Right lobe of liver (tissue), 6 donors: Measurements from ENCODE around the gene BSG. TPM values are rescaled to one million over a fixed set of nuclear protein-coding genes. Genes with fewer than 3 reads are reported as not detected.

Source experiments
- ATAC-seq, 4 donors: fragments of 200-7000 bp; cut with Tn5 transposase; one replicate each; pipeline ENCODE4 v1.9.1; 2020; ENCODE audit warnings: mild to moderate bottlenecking in 4 of 4, moderate library complexity in 4 of 4
- DNase-seq, 3 donors: peaks; one replicate each; pipeline ENCODE4 v3.0.0-alpha.2; 2020
- H3K27ac ChIP-seq, 3 donors: fragments of 200-600 bp; one replicate each; pipeline ENCODE4 v1.8.0; 2022
- H3K27me3 ChIP-seq, 2 donors: fragments of 200-600 bp; one replicate each; pipeline ENCODE4 v1.8.0; 2022
- H3K36me3 ChIP-seq, 4 donors: fragments of 200-600 bp; sonication (generic) in 1 of 4; one replicate each; pipeline versions ENCODE4 v1.5.1 to v1.8.0; 2017 to 2022; ENCODE audit warnings: control low read depth in 1 of 4
- H3K4me1 ChIP-seq, 4 donors: fragments of 200-600 bp; sonication (generic) in 1 of 4; one replicate each; pipeline versions ENCODE4 v1.5.1 to v1.8.0; 2017 to 2022; ENCODE audit warnings: control low read depth in 1 of 4
- H3K4me3 ChIP-seq, 3 donors: fragments of 200-600 bp; one replicate each; pipeline ENCODE4 v1.8.0; 2022
- H3K9me3 ChIP-seq, 4 donors: fragments of 200-600 bp; sonication (generic) in 1 of 4; one replicate each; pipeline versions ENCODE4 v1.5.1 to v1.8.0; 2017 to 2022; ENCODE audit warnings: control low read depth in 1 of 4
- POLR2A ChIP-seq: fragments of 450-650 bp; IDR thresholded peaks from one replicate; pipeline ENCODE4 v1.6.1; 2017; ENCODE audit warnings: antibody characterized with exemption, mild to moderate bottlenecking
- WGBS: methylation state at CpG from one replicate; pipeline ENCODE4 v1.1.6; 2018; ENCODE audit warnings: low coverage, low lambda C conversion rate; ENCODE audit not compliant: insufficient coverage; ENCODE audit errors: missing lambda C conversion rate; 5-methylcytosine and 5-hydroxymethylcytosine counted together
- intact Hi-C, 2 donors: fragments of 100-400 bp; cut with DNase I; formaldehyde crosslinking; loops; one replicate each; pipeline versions ENCODE4 v1.11.2 to v1.14.1; 2022
- total RNA-seq, 6 experiments: library from RNA; depleted of rRNA in 2 of 6; stranded (reverse); fragments of >200 nt in 2 of 6; fragmentation: NEBNext Ultra II Directional in 3 of 6; extraction: Animal tissue kit (Norgen Biotek cat#: 25700) in 3 of 6; gene quantifications; one replicate each; pipeline versions ENCODE4 v1.1.0 to v1.2.4, GENCODE V29; 2016 to 2023
- TF ChIP-seq, protein P1 (sequence below), 4 donors: fragments of 200-600 bp in 3 of 4; fragments of 450-650 bp in 1 of 4; IDR thresholded peaks; one replicate each; pipeline versions ENCODE4 v1.5.1 to v1.8.0; 2016 to 2022; ENCODE audit warnings: antibody characterized with exemption in 4 of 4, mild to moderate bottlenecking in 2 of 4
- donor health status: DM: no; HTN: yes; CAD: no.
- donor health status: DM: no; HTN: no; CAD: no.
- donor health status: DM: no; HTN: no; CAD: no.
- donor health status: DM: no; HTN: yes; CAD: no.
- donor health status: DM: no; HTN: yes; CAD: no.

Gene BSG
- total RNA-seq, 6 experiments from 2014 or later: 88.6 to 369 (median 124) TPM

DNA sequence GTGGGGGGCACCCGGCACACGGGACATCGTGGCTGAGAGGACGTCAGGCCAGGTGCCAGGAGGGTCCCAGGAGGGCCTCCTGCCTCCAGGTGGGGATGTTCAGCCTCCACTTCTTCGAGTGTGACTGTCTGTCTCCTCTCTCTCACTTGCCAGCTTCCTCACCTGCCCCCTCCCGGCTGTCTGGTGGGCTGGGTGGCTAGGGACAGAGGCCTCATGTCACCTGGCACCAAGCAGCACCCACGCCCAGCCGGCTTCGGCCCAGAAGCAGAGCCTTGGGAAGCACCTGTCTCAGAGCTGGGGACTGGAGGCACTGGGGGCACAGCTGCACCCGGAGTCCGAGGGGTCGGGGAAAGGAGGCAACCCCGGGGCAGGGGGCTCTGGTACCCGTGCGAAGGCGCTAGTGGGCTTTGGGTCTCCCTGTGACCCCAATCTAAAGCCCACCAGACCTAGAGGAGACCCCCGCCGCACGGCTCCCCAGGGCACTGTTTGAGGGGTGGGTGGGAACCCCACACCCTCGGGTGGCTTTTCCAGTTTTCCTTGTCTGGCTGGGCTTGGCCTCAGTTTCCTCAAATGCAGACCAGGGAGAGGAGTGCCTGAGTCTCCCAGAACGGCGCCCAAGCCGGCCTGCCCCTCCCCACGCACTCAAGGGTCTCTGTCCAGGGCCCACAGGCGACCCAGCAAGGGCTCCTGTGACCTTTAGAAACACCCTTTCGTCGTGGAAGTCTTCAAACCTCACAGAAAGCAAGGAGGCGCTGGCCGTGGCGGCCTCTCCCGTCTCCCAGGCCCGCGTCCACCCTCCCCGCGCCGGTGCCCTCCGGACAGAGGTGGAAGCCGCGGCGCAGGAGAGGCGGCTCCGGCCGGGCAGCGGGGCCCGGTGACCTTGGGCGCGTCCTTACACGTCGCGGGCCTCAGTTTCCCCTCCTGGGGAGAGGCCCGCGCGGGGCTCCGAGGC lies 16.6 kb downstream of the BSG start:
- Histone ChIP-seq H3K27ac (no peak overlapping the region), H3K36me3 (no peaks in the 10 kb centered on the region), H3K27me3 (peaks cover 0 to 33% of the 10 kb centered on the region in 2 donors), H3K9me3 (no peaks in the 10 kb centered on the region), H3K4me3 (no peak overlapping the region), H3K4me1 (no peaks in the 10 kb centered on the region)
- DNase-seq: peak in 1 of 3 donors; percentile 18
- TF ChIP-seq, protein P1, sequence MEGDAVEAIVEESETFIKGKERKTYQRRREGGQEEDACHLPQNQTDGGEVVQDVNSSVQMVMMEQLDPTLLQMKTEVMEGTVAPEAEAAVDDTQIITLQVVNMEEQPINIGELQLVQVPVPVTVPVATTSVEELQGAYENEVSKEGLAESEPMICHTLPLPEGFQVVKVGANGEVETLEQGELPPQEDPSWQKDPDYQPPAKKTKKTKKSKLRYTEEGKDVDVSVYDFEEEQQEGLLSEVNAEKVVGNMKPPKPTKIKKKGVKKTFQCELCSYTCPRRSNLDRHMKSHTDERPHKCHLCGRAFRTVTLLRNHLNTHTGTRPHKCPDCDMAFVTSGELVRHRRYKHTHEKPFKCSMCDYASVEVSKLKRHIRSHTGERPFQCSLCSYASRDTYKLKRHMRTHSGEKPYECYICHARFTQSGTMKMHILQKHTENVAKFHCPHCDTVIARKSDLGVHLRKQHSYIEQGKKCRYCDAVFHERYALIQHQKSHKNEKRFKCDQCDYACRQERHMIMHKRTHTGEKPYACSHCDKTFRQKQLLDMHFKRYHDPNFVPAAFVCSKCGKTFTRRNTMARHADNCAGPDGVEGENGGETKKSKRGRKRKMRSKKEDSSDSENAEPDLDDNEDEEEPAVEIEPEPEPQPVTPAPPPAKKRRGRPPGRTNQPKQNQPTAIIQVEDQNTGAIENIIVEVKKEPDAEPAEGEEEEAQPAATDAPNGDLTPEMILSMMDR (IDR thresholded peaks at IDR 0.05): no peak
- TF ChIP-seq POLR2A: no peak
- 11% methylated on average over 10 of the region's 54 CpGs for WGBS
- intact Hi-C loops: no loop called here
- ATAC-seq: no peak

DNA sequence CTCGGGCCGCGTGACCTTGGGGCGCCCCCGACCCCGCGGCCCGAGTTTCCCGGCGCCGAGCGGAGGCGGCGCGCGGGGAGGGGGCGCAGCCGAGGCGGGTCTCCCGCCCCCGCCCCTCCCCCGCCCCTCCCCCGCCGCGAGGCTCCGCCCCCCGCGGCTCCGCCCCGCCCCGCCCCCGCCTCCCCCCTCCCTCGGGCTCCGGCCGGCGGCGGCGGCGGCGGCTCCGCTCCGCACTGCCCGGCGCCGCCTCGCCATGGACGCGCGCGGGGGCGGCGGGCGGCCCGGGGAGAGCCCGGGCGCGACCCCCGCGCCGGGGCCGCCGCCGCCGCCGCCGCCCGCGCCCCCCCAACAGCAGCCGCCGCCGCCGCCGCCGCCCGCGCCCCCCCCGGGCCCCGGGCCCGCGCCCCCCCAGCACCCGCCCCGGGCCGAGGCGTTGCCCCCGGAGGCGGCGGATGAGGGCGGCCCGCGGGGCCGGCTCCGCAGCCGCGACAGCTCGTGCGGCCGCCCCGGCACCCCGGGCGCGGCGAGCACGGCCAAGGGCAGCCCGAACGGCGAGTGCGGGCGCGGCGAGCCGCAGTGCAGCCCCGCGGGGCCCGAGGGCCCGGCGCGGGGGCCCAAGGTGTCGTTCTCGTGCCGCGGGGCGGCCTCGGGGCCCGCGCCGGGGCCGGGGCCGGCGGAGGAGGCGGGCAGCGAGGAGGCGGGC lies 17.4 kb downstream of the BSG start, which contains the start of gene HCN2:
HCN2 (plus strand) TSS at position 189 of the 703 bp plus-strand sequence; CDS start at position 254, 65 bp downstream.
- no peak within 1 kb of the TSS for H3K27ac ChIP-seq
- TF ChIP-seq POLR2A: no peak
- TF ChIP-seq, protein P1 (IDR thresholded peaks at IDR 0.05): no peak
- H3K4me3 ChIP-seq: no peak within 1 kb of the TSS
- no peak for DNase-seq
- no peaks in the 10 kb centered on the region for H3K4me1 ChIP-seq
- H3K36me3 ChIP-seq: no peaks in the 10 kb centered on the region
- intact Hi-C loops: loop anchor here in 1 of 2 donors (10.0 kb wide), 1 partner anchor 145 kb away; no protein-coding TSS in a partner anchor
- H3K27me3 ChIP-seq: peaks cover 0 to 33% of the 10 kb centered on the region in 2 donors
- no CpG with 5 or more reads among the region's 132 CpGs for whole genome bisulfite sequencing
- ATAC-seq: no peak
- H3K9me3 ChIP-seq: no peaks in the 10 kb centered on the region

DNA sequence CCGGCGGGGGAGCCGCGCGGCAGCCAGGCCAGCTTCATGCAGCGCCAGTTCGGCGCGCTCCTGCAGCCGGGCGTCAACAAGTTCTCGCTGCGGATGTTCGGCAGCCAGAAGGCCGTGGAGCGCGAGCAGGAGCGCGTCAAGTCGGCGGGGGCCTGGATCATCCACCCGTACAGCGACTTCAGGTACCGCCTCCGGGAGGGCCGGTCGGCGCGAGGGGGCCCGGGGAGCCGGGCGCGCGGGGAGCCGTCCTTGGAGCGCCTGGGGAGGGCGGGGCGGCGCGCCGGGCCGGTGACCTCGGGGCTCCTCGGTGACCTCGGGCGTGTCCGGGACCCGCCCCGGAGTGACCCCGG lies 18.0 kb downstream of the BSG start:
- peak in 1 of 3 donors; percentile 23 for DNase-seq
- Histone ChIP-seq H3K27ac (no peak overlapping the region), H3K4me3 (no peak overlapping the region), H3K27me3 (peaks cover 0 to 33% of the 10 kb centered on the region in 2 donors), H3K36me3 (no peaks in the 10 kb centered on the region), H3K4me1 (no peaks in the 10 kb centered on the region), H3K9me3 (no peaks in the 10 kb centered on the region)
- ATAC-seq: no peak
- WGBS: 0% methylated on average over 5 of the region's 50 CpGs
- intact Hi-C loops: loop anchor here in 1 of 2 donors (10.0 kb wide), 1 partner anchor 144 kb away; no protein-coding TSS in a partner anchor
- TF ChIP-seq, protein P1 (IDR thresholded peaks at IDR 0.05): no peak
- TF ChIP-seq POLR2A: no peak

DNA sequence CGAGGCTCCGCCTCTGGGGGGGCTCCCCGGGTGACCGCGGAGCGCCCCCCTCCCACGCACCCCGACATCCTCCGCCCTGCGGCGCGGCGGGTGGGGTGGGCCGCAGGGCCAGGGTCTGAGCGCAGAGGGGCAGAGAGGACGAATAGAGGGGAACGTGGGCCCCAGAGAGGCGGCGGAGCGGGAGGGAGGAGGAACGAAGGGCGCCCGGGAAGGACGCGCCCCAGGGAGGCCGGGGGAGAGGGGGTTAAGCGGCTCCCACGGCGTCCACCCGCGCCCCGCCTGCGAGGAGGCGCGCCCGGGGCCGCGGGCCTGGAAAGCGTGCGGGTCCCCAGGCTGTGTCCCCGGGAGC lies 18.3 kb downstream of the BSG start:
- DNase-seq (no peak), ATAC-seq (no peak)
- Histone ChIP-seq H3K9me3 (no peaks in the 10 kb centered on the region), H3K4me1 (no peaks in the 10 kb centered on the region), H3K27ac (no peak overlapping the region), H3K36me3 (no peaks in the 10 kb centered on the region), H3K4me3 (no peak overlapping the region), H3K27me3 (peaks cover 0 to 33% of the 10 kb centered on the region in 2 donors)
- WGBS: 5% methylated on average over 4 of the region's 41 CpGs
- TF ChIP-seq POLR2A: no peak
- TF ChIP-seq, protein P1 (IDR thresholded peaks at IDR 0.05): no peak
- intact Hi-C loops: loop anchor here in 1 of 2 donors (10.0 kb wide), 1 partner anchor 144 kb away; no protein-coding TSS in a partner anchor
